Mesenchymal stem cell (in vitro differentiated cells and primary cell): Measurements from ENCODE around the gene PASD1.

Experiments used
- DNase-seq: peaks from one replicate; pipeline ENCODE4 v3.0.0-alpha.2; 2013
- H2AFZ ChIP-seq: one replicate; pipeline ENCODE4 v1.6.1; 2013; ENCODE audit warnings: low read depth, mild to moderate bottlenecking, control low read depth, inconsistent platforms, low read length, moderate library complexity
- H2AK5ac ChIP-seq: 2 replicates; pipeline ENCODE4 v1.6.1; 2013; ENCODE audit warnings: low read length, moderate library complexity, mild to moderate bottlenecking, inconsistent platforms; ENCODE audit not compliant: severe bottlenecking
- H2BK120ac ChIP-seq: one replicate; pipeline ENCODE4 v1.6.1; 2013; ENCODE audit warnings: low read depth, mild to moderate bottlenecking, inconsistent platforms, low read length, moderate library complexity
- H2BK12ac ChIP-seq, 2 experiments: one replicate each; pipeline ENCODE4 v1.6.1; 2013; ENCODE audit warnings: inconsistent platforms in 2 of 2, low read length in 2 of 2, mild to moderate bottlenecking in 2 of 2, moderate library complexity in 2 of 2, control low read depth in 1 of 2
- H2BK15ac ChIP-seq: one replicate; pipeline ENCODE4 v1.6.1; 2013; ENCODE audit warnings: mild to moderate bottlenecking, low read depth, inconsistent platforms; ENCODE audit not compliant: poor library complexity, severe bottlenecking
- H2BK5ac ChIP-seq: 2 replicates; pipeline ENCODE4 v1.6.1; 2013; ENCODE audit warnings: low read depth, mild to moderate bottlenecking, low read length, control low read depth, inconsistent platforms; ENCODE audit not compliant: poor library complexity, severe bottlenecking
- H3K14ac ChIP-seq, 2 experiments: one replicate each; pipeline ENCODE4 v1.6.1; 2013; ENCODE audit warnings: inconsistent platforms in 2 of 2, low read length in 2 of 2, control low read depth in 1 of 2, mild to moderate bottlenecking in 1 of 2, moderate library complexity in 1 of 2
- H3K18ac ChIP-seq, 2 experiments: one replicate each; pipeline ENCODE4 v1.6.1; 2013; ENCODE audit warnings: inconsistent platforms in 2 of 2, low read length in 2 of 2, control low read depth in 1 of 2, low read depth in 1 of 2, mild to moderate bottlenecking in 1 of 2
- H3K23ac ChIP-seq, 2 experiments: one replicate each; pipeline ENCODE4 v1.6.1; 2013; ENCODE audit warnings: inconsistent platforms in 2 of 2, low read length in 2 of 2, mild to moderate bottlenecking in 2 of 2, moderate library complexity in 2 of 2, control low read depth in 1 of 2
- H3K27ac ChIP-seq: 2 replicates; pipeline ENCODE4 v1.5.1; 2013; ENCODE audit warnings: mild to moderate bottlenecking, moderate library complexity, low read length, control low read depth, inconsistent platforms; ENCODE audit not compliant: poor library complexity, severe bottlenecking
- H3K27me3 ChIP-seq, 2 experiments: 2 replicates each; pipeline versions ENCODE4 v1.6.1 to v1.7.0; 2013; ENCODE audit warnings: low read length in 2 of 2, mild to moderate bottlenecking in 2 of 2, moderate library complexity in 2 of 2, control low read depth in 1 of 2, inconsistent platforms in 1 of 2; ENCODE audit not compliant: control insufficient read depth in 1 of 2, insufficient read depth in 1 of 2
- H3K36me3 ChIP-seq, 2 experiments: 2 replicates each; pipeline versions ENCODE4 v1.6.1 to v1.7.0; 2013; ENCODE audit warnings: low read length in 2 of 2, control low read depth in 1 of 2, inconsistent platforms in 1 of 2, low read depth in 1 of 2, mild to moderate bottlenecking in 1 of 2; ENCODE audit not compliant: insufficient read depth in 2 of 2, control insufficient read depth in 1 of 2
- H3K4ac ChIP-seq, 2 experiments: one replicate each; pipeline ENCODE4 v1.6.1; 2013; ENCODE audit warnings: inconsistent platforms in 2 of 2, low read length in 2 of 2, mild to moderate bottlenecking in 2 of 2, moderate library complexity in 2 of 2, control low read depth in 1 of 2, low read depth in 1 of 2
- H3K4me1 ChIP-seq: 2 replicates; pipeline ENCODE4 v1.6.1; 2013; ENCODE audit warnings: low read depth, low read length, control low read depth; ENCODE audit not compliant: control insufficient read depth, insufficient read depth
- H3K4me2 ChIP-seq: 2 replicates; pipeline ENCODE4 v1.6.1; 2013; ENCODE audit warnings: low read length, mild to moderate bottlenecking, inconsistent platforms; ENCODE audit not compliant: poor library complexity, severe bottlenecking
- H3K4me3 ChIP-seq, 2 experiments: 2 replicates each; pipeline versions ENCODE4 v1.5.1 to v1.7.0; 2013; ENCODE audit warnings: low read length in 2 of 2, mild to moderate bottlenecking in 2 of 2, control low read depth in 1 of 2, low read depth in 1 of 2; ENCODE audit not compliant: insufficient read depth in 1 of 2
- H3K79me1 ChIP-seq: replicated peaks from 2 replicates; pipeline ENCODE4 v1.6.1; 2013; ENCODE audit warnings: mild to moderate bottlenecking, control low read depth, low read length, inconsistent platforms; ENCODE audit not compliant: poor library complexity, severe bottlenecking
- H3K9ac ChIP-seq: 2 replicates; pipeline ENCODE4 v1.7.0; 2013; ENCODE audit warnings: mild to moderate bottlenecking, low read length, moderate library complexity
- H3K9me3 ChIP-seq: 2 replicates; pipeline ENCODE4 v1.7.0; 2013; ENCODE audit warnings: mild to moderate bottlenecking, low read length; ENCODE audit not compliant: control insufficient read depth
- H4K8ac ChIP-seq: one replicate; pipeline ENCODE4 v1.6.1; 2013; ENCODE audit warnings: inconsistent platforms, mild to moderate bottlenecking, low read length, moderate library complexity
- H4K91ac ChIP-seq: one replicate; pipeline ENCODE4 v1.6.1; 2013; ENCODE audit warnings: mild to moderate bottlenecking, low read length, inconsistent platforms
- WGBS: methylation state at CpG from one replicate; pipeline ENCODE4 v1.1.7; 2013; ENCODE audit warnings: mixed read lengths; 5-methylcytosine and 5-hydroxymethylcytosine counted together

Gene PASD1

DNA sequence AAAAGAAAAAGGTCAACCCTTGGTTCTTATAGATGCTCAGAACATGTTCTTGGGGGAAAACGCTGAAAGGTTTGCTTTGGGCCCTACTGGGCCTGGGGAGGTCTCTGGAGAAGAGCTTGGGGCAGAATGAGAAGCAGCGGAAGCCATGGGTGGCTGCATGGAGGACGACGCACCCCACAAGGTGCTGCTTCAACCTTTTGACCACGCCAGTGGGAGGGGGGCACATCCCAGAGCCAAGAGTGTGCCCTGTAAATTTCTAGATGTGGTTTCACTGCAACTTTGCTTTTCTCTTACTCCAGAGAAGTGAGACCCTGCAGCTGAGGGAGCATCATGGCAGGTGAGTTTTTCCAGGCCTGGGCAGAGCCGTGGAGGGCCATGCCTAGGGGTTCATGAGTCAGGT is 135.0 kb downstream of the PASD1 start:
- Histone ChIP-seq H3K14ac (no peak overlapping the region), H2BK12ac (no peak overlapping the region), H3K23ac (no peak overlapping the region), H3K27me3 (peaks cover 0 to 26% of the 10 kb centered on the region in 2 experiments), H2AK5ac (no peak overlapping the region), H4K8ac (no peak overlapping the region), H4K91ac (no peak overlapping the region), H2BK15ac (no peak overlapping the region), H3K79me1 (no peaks in the 10 kb centered on the region), H3K9me3 (no peaks in the 10 kb centered on the region), H3K4me3 (no peak overlapping the region), H2AFZ (no peak overlapping the region), H3K27ac (no peak overlapping the region), H2BK120ac (no peak overlapping the region), H3K4ac (no peak overlapping the region), H3K36me3 (no peaks in the 10 kb centered on the region), H3K4me1 (no peaks in the 10 kb centered on the region), H3K18ac (no peak overlapping the region), H3K9ac (no peak overlapping the region), H3K4me2 (no peak overlapping the region), H2BK5ac (no peak overlapping the region)
- 84% methylated on average over 6 of the region's 6 CpGs for WGBS
- DNase-seq, result no peak

- no peaks in the 10 kb centered on the region for H3K4me1 ChIP-seq
- no peak overlapping the region for H2AFZ ChIP-seq
- H3K18ac ChIP-seq, result no peak overlapping the region
- H3K36me3 ChIP-seq, result no peaks in the 10 kb centered on the region
- no peak overlapping the region for H2BK5ac ChIP-seq
- no peak overlapping the region for H3K4ac ChIP-seq
- no peak for DNase-seq
- H3K9ac ChIP-seq, result no peak overlapping the region
- no peak overlapping the region for H4K8ac ChIP-seq
- H4K91ac ChIP-seq, result no peak overlapping the region
- H3K9me3 ChIP-seq, result no peaks in the 10 kb centered on the region
- no peak overlapping the region for H2BK12ac ChIP-seq
- H3K4me3 ChIP-seq, result no peak overlapping the region
- no peaks in the 10 kb centered on the region for H3K79me1 ChIP-seq
- H2BK15ac ChIP-seq, result no peak overlapping the region
- peaks cover 0 to 24% of the 10 kb centered on the region in 2 experiments for H3K27me3 ChIP-seq
- H3K27ac ChIP-seq, result no peak overlapping the region
- WGBS, result 81% methylated on average over 9 of the region's 9 CpGs
- H2BK120ac ChIP-seq, result no peak overlapping the region
- no peak overlapping the region for H3K4me2 ChIP-seq
- H3K14ac ChIP-seq, result no peak overlapping the region
- H2AK5ac ChIP-seq, result no peak overlapping the region
- no peak overlapping the region for H3K23ac ChIP-seq
Measured at GRCh38 chrX:151699746-151700145, 136.3 kb downstream of the PASD1 start.

DNA sequence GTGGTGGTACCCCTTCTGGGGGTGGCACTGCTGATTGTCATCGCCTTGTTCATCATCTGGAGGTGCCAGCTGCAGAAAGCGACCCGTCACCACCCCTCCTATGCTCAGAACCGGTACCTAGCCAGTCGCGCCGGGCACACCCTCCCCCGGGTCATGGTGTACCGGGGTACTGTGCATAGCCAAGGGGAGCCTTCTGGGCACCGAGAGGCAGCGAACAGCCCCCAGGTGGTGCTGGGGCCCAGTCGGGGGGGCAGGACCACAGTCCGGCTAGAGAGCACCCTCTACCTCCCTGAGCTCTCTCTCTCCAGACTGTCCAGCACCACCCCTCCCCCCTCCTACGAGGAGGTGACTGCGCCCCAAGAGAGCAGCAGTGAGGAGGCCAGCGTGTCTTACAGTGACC is 137.1 kb downstream of the PASD1 start:
- no peak overlapping the region for H2BK15ac ChIP-seq
- peaks cover 0 to 32% of the 10 kb centered on the region in 2 experiments for H3K27me3 ChIP-seq
- 86% methylated on average over 9 of the region's 16 CpGs for WGBS
- H3K14ac ChIP-seq, result no peak overlapping the region
- no peak overlapping the region for H2AFZ ChIP-seq
- no peaks in the 10 kb centered on the region for H3K9me3 ChIP-seq
- no peak overlapping the region for H4K91ac ChIP-seq
- no peak for DNase-seq
- no peaks in the 10 kb centered on the region for H3K36me3 ChIP-seq
- H4K8ac ChIP-seq, result no peak overlapping the region
- H3K9ac ChIP-seq, result no peak overlapping the region
- no peak overlapping the region for H2BK120ac ChIP-seq
- no peak overlapping the region for H3K4ac ChIP-seq
- no peak overlapping the region for H3K4me3 ChIP-seq
- no peaks in the 10 kb centered on the region for H3K4me1 ChIP-seq
- no peak overlapping the region for H2BK5ac ChIP-seq
- no peak overlapping the region for H2BK12ac ChIP-seq
- no peak overlapping the region for H3K23ac ChIP-seq
- no peak overlapping the region for H3K18ac ChIP-seq
- H3K27ac ChIP-seq, result no peak overlapping the region
- H3K79me1 ChIP-seq, result no peaks in the 10 kb centered on the region
- no peak overlapping the region for H3K4me2 ChIP-seq
- no peak overlapping the region for H2AK5ac ChIP-seq

GRCh38 chrX:151701071-151701470 is 137.6 kb downstream of the PASD1 start:
- H3K9ac ChIP-seq, result no peak overlapping the region
- no peak overlapping the region for H2AFZ ChIP-seq
- no peak overlapping the region for H2BK120ac ChIP-seq
- WGBS, result 94% methylated on average over 3 of the region's 4 CpGs
- peaks cover 0 to 35% of the 10 kb centered on the region in 2 experiments for H3K27me3 ChIP-seq
- no peak overlapping the region for H3K14ac ChIP-seq
- no peak overlapping the region for H3K4ac ChIP-seq
- DNase-seq, result no peak
- H4K91ac ChIP-seq, result no peak overlapping the region
- H3K23ac ChIP-seq, result no peak overlapping the region
- no peak overlapping the region for H3K4me2 ChIP-seq
- no peak overlapping the region for H3K18ac ChIP-seq
- H2AK5ac ChIP-seq, result no peak overlapping the region
- H4K8ac ChIP-seq, result no peak overlapping the region
- H3K4me3 ChIP-seq, result no peak overlapping the region
- H3K79me1 ChIP-seq, result no peaks in the 10 kb centered on the region
- H3K27ac ChIP-seq, result no peak overlapping the region
- H3K9me3 ChIP-seq, result no peaks in the 10 kb centered on the region
- H3K4me1 ChIP-seq, result no peaks in the 10 kb centered on the region
- no peak overlapping the region for H2BK15ac ChIP-seq
- no peak overlapping the region for H2BK12ac ChIP-seq
- no peak overlapping the region for H2BK5ac ChIP-seq
- no peaks in the 10 kb centered on the region for H3K36me3 ChIP-seq
